Suppressor macrophage (primary cell): Measurements from ENCODE around the gene CHRNA4.

Experiments
- DNase-seq, 4 experiments: peaks; one replicate each; pipeline ENCODE4 v3.0.0-alpha.2; 2020 to 2022

Gene CHRNA4

GRCh38 chr20:63363013-63363957 lies 2.1 kb upstream of the CHRNA4 start:
- no peak for DNase-seq

- no peak for DNase-seq
Observed at GRCh38 chr20:63362436-63363009, 1.4 kb upstream of the CHRNA4 start.

- no peak for DNase-seq
Observed at GRCh38 chr20:63361519-63362435, 628 bp upstream of the CHRNA4 start.

GRCh38 chr20:63359937-63360849 lies 956 bp downstream of the CHRNA4 start:
- DNase-seq: no peak

- DNase-seq: no peak
Observed at GRCh38 chr20:63359164-63359934, 1.8 kb downstream of the CHRNA4 start.

GRCh38 chr20:63357921-63358905 lies 2.9 kb downstream of the CHRNA4 start:
- DNase-seq: no peak

- no peak for DNase-seq
Observed at GRCh38 chr20:63356931-63357879, 3.9 kb downstream of the CHRNA4 start.

GRCh38 chr20:63356511-63356910 lies 4.6 kb downstream of the CHRNA4 start:
- no peak for DNase-seq

- DNase-seq: no peak
Observed at GRCh38 chr20:63355781-63356295, 5.3 kb downstream of the CHRNA4 start.

- no peak for DNase-seq
Observed at GRCh38 chr20:63354636-63355350, 6.4 kb downstream of the CHRNA4 start.

GRCh38 chr20:63352811-63353221 lies 8.3 kb downstream of the CHRNA4 start:
- DNase-seq: no peak

GRCh38 chr20:63351811-63352591 lies 9.1 kb downstream of the CHRNA4 start:
- DNase-seq: no peak

- no peak for DNase-seq
Observed at GRCh38 chr20:63351326-63351700, 9.8 kb downstream of the CHRNA4 start.

GRCh38 chr20:63350597-63351325 lies 10.4 kb downstream of the CHRNA4 start:
- no peak for DNase-seq

- no peak for DNase-seq
Observed at GRCh38 chr20:63350196-63350595, 11.0 kb downstream of the CHRNA4 start.

- DNase-seq: no peak
Observed at GRCh38 chr20:63349516-63349895, 11.6 kb downstream of the CHRNA4 start.
